Mesenchymal stem cell (in vitro differentiated cells and primary cell): Measurements from ENCODE around the gene OR1D5.

ENCODE experiments used
- DNase-seq: peaks from one replicate; pipeline ENCODE4 v3.0.0-alpha.2; 2013
- H2AFZ ChIP-seq: one replicate; pipeline ENCODE4 v1.6.1; 2013; ENCODE audit warnings: low read depth, mild to moderate bottlenecking, control low read depth, inconsistent platforms, low read length, moderate library complexity
- H2AK5ac ChIP-seq: 2 replicates; pipeline ENCODE4 v1.6.1; 2013; ENCODE audit warnings: low read length, moderate library complexity, mild to moderate bottlenecking, inconsistent platforms; ENCODE audit not compliant: severe bottlenecking
- H2BK120ac ChIP-seq: one replicate; pipeline ENCODE4 v1.6.1; 2013; ENCODE audit warnings: low read depth, mild to moderate bottlenecking, inconsistent platforms, low read length, moderate library complexity
- H2BK12ac ChIP-seq, 2 experiments: one replicate each; pipeline ENCODE4 v1.6.1; 2013; ENCODE audit warnings: inconsistent platforms in 2 of 2, low read length in 2 of 2, mild to moderate bottlenecking in 2 of 2, moderate library complexity in 2 of 2, control low read depth in 1 of 2
- H2BK15ac ChIP-seq: one replicate; pipeline ENCODE4 v1.6.1; 2013; ENCODE audit warnings: mild to moderate bottlenecking, low read depth, inconsistent platforms; ENCODE audit not compliant: poor library complexity, severe bottlenecking
- H2BK5ac ChIP-seq: 2 replicates; pipeline ENCODE4 v1.6.1; 2013; ENCODE audit warnings: low read depth, mild to moderate bottlenecking, low read length, control low read depth, inconsistent platforms; ENCODE audit not compliant: poor library complexity, severe bottlenecking
- H3K14ac ChIP-seq, 2 experiments: one replicate each; pipeline ENCODE4 v1.6.1; 2013; ENCODE audit warnings: inconsistent platforms in 2 of 2, low read length in 2 of 2, control low read depth in 1 of 2, mild to moderate bottlenecking in 1 of 2, moderate library complexity in 1 of 2
- H3K18ac ChIP-seq, 2 experiments: one replicate each; pipeline ENCODE4 v1.6.1; 2013; ENCODE audit warnings: inconsistent platforms in 2 of 2, low read length in 2 of 2, control low read depth in 1 of 2, low read depth in 1 of 2, mild to moderate bottlenecking in 1 of 2
- H3K23ac ChIP-seq, 2 experiments: one replicate each; pipeline ENCODE4 v1.6.1; 2013; ENCODE audit warnings: inconsistent platforms in 2 of 2, low read length in 2 of 2, mild to moderate bottlenecking in 2 of 2, moderate library complexity in 2 of 2, control low read depth in 1 of 2
- H3K27ac ChIP-seq: 2 replicates; pipeline ENCODE4 v1.5.1; 2013; ENCODE audit warnings: mild to moderate bottlenecking, moderate library complexity, low read length, control low read depth, inconsistent platforms; ENCODE audit not compliant: poor library complexity, severe bottlenecking
- H3K27me3 ChIP-seq, 2 experiments: 2 replicates each; pipeline versions ENCODE4 v1.6.1 to v1.7.0; 2013; ENCODE audit warnings: low read length in 2 of 2, mild to moderate bottlenecking in 2 of 2, moderate library complexity in 2 of 2, control low read depth in 1 of 2, inconsistent platforms in 1 of 2; ENCODE audit not compliant: control insufficient read depth in 1 of 2, insufficient read depth in 1 of 2
- H3K36me3 ChIP-seq, 2 experiments: 2 replicates each; pipeline versions ENCODE4 v1.6.1 to v1.7.0; 2013; ENCODE audit warnings: low read length in 2 of 2, control low read depth in 1 of 2, inconsistent platforms in 1 of 2, low read depth in 1 of 2, mild to moderate bottlenecking in 1 of 2; ENCODE audit not compliant: insufficient read depth in 2 of 2, control insufficient read depth in 1 of 2
- H3K4ac ChIP-seq, 2 experiments: one replicate each; pipeline ENCODE4 v1.6.1; 2013; ENCODE audit warnings: inconsistent platforms in 2 of 2, low read length in 2 of 2, mild to moderate bottlenecking in 2 of 2, moderate library complexity in 2 of 2, control low read depth in 1 of 2, low read depth in 1 of 2
- H3K4me1 ChIP-seq: 2 replicates; pipeline ENCODE4 v1.6.1; 2013; ENCODE audit warnings: low read depth, low read length, control low read depth; ENCODE audit not compliant: control insufficient read depth, insufficient read depth
- H3K4me2 ChIP-seq: 2 replicates; pipeline ENCODE4 v1.6.1; 2013; ENCODE audit warnings: low read length, mild to moderate bottlenecking, inconsistent platforms; ENCODE audit not compliant: poor library complexity, severe bottlenecking
- H3K4me3 ChIP-seq, 2 experiments: 2 replicates each; pipeline versions ENCODE4 v1.5.1 to v1.7.0; 2013; ENCODE audit warnings: low read length in 2 of 2, mild to moderate bottlenecking in 2 of 2, control low read depth in 1 of 2, low read depth in 1 of 2; ENCODE audit not compliant: insufficient read depth in 1 of 2
- H3K79me1 ChIP-seq: replicated peaks from 2 replicates; pipeline ENCODE4 v1.6.1; 2013; ENCODE audit warnings: mild to moderate bottlenecking, control low read depth, low read length, inconsistent platforms; ENCODE audit not compliant: poor library complexity, severe bottlenecking
- H3K9ac ChIP-seq: 2 replicates; pipeline ENCODE4 v1.7.0; 2013; ENCODE audit warnings: mild to moderate bottlenecking, low read length, moderate library complexity
- H3K9me3 ChIP-seq: 2 replicates; pipeline ENCODE4 v1.7.0; 2013; ENCODE audit warnings: mild to moderate bottlenecking, low read length; ENCODE audit not compliant: control insufficient read depth
- H4K8ac ChIP-seq: one replicate; pipeline ENCODE4 v1.6.1; 2013; ENCODE audit warnings: inconsistent platforms, mild to moderate bottlenecking, low read length, moderate library complexity
- H4K91ac ChIP-seq: one replicate; pipeline ENCODE4 v1.6.1; 2013; ENCODE audit warnings: mild to moderate bottlenecking, low read length, inconsistent platforms
- WGBS: methylation state at CpG from one replicate; pipeline ENCODE4 v1.1.7; 2013; ENCODE audit warnings: mixed read lengths; 5-methylcytosine and 5-hydroxymethylcytosine counted together

OR1D5 gene

DNA sequence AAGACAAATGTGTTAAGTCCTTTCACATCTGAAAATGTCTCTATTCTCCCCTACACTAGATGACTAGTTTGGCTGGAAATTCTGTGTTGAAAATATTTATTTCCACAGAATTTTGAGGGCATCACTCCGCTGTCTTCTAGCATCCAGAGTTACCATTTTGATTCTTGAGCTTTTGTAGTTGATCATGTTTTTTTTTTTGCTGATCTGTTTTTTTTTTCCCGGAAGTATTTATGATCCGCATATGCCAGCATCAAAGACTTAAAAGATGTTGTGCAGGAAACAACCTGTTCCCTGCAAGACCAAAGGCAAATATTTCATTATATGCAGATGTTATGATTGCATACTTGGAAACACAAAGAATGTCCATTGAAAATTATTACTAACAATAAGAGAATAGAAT, 16.7 kb downstream of the OR1D5 start:
- DNase-seq: no peak
- no peak overlapping the region for H3K18ac ChIP-seq
- H2BK15ac ChIP-seq: no peak overlapping the region
- H4K8ac ChIP-seq: no peak overlapping the region
- no peak overlapping the region for H2BK12ac ChIP-seq
- H3K4ac ChIP-seq: no peak overlapping the region
- H3K9me3 ChIP-seq: peaks cover 13% of the 10 kb centered on the region
- no peak overlapping the region for H3K9ac ChIP-seq
- H2AFZ ChIP-seq: no peak overlapping the region
- H3K4me2 ChIP-seq: no peak overlapping the region
- H3K23ac ChIP-seq: no peak overlapping the region
- H3K4me1 ChIP-seq: peaks cover 8% of the 10 kb centered on the region
- H2AK5ac ChIP-seq: no peak overlapping the region
- no peak overlapping the region for H3K4me3 ChIP-seq
- WGBS: 63% methylated on average over 1 of the region's 3 CpGs
- no peak overlapping the region for H3K14ac ChIP-seq
- H3K27me3 ChIP-seq: no peaks in the 10 kb centered on the region
- H3K36me3 ChIP-seq: no peaks in the 10 kb centered on the region
- H2BK120ac ChIP-seq: no peak overlapping the region
- H3K27ac ChIP-seq: no peak overlapping the region
- H4K91ac ChIP-seq: no peak overlapping the region
- H3K79me1 ChIP-seq: no peaks in the 10 kb centered on the region
- no peak overlapping the region for H2BK5ac ChIP-seq

DNA sequence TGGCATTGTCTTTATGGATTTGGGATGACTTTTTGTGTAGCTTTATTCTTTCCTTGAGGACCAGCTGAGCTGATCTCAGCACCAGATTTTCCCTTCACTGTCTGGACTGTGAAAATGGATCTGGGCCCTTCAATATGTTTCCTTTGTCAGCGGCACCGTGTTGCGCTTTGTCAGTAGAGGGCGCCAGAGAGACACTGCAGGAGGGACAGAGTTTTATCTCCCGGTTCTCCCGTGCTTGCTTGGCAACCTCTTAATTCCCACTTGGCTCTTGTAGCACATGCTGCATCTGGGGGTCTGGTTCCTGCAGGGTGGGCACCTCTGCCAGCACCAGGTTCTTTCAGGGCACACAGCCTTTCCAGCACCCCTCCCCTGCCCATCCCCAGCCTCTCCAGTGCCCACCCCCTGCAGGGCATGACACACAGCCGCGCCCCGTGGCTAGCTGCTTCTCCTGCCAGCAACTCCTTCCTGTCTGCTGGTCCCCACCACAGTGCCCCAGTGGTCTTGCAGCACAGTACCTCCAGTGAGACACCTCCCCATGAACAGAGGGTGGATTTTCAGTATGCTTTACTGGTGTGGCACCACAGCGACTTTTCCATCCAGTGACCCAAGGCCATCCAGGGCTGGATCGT, 19.6 kb downstream of the OR1D5 start:
- Histone ChIP-seq H3K4me2 (no peak overlapping the region), H2BK12ac (no peak overlapping the region), H3K14ac (no peak overlapping the region), H3K27ac (no peak overlapping the region), H3K36me3 (no peaks in the 10 kb centered on the region), H2AK5ac (no peak overlapping the region), H3K4me3 (no peak overlapping the region), H3K18ac (no peak overlapping the region), H3K27me3 (peaks cover 5 to 10% of the 10 kb centered on the region in 2 experiments), H2BK120ac (no peak overlapping the region), H3K4me1 (peaks cover 3% of the 10 kb centered on the region), H2AFZ (no peak overlapping the region), H3K9me3 (peaks cover 13% of the 10 kb centered on the region), H2BK5ac (no peak overlapping the region), H3K79me1 (no peaks in the 10 kb centered on the region), H3K4ac (no peak overlapping the region), H3K23ac (no peak overlapping the region), H4K91ac (no peak overlapping the region), H4K8ac (no peak overlapping the region), H3K9ac (no peak overlapping the region), H2BK15ac (no peak overlapping the region)
- no peak for DNase-seq
- 61% methylated on average over 11 of the region's 11 CpGs for WGBS

DNA sequence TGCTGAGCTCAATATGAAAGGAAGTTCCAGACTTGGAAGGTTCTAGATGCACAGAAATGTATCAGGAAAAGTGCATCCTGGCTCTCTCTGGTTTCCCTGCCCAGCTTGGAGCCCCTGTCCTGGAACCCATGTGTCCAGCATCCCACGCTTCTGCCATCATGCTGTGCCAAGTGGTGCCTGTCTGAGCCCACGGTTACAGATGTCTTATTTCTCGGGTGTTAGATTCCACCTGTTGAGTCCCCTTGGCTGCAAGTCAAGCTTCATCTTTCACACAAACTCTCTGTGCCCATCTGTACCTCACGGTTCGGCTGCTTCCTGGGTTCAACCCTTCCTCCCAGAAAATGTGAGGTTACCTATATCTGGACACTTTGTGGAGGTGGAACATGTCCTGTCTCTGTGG, 22.5 kb downstream of the OR1D5 start:
- H2AFZ ChIP-seq: no peak overlapping the region
- H3K79me1 ChIP-seq: no peaks in the 10 kb centered on the region
- no peak overlapping the region for H2BK5ac ChIP-seq
- no peak overlapping the region for H3K4ac ChIP-seq
- peaks cover 3% of the 10 kb centered on the region for H3K4me1 ChIP-seq
- no peak overlapping the region for H3K9ac ChIP-seq
- H3K18ac ChIP-seq: no peak overlapping the region
- no peak overlapping the region for H3K14ac ChIP-seq
- H3K9me3 ChIP-seq: peaks cover 13% of the 10 kb centered on the region
- no peak overlapping the region for H2AK5ac ChIP-seq
- no peak overlapping the region for H3K4me2 ChIP-seq
- H3K23ac ChIP-seq: no peak overlapping the region
- H3K4me3 ChIP-seq: no peak overlapping the region
- 91% methylated on average over 5 of the region's 5 CpGs for whole genome bisulfite sequencing
- no peak overlapping the region for H2BK120ac ChIP-seq
- DNase-seq: no peak
- H4K8ac ChIP-seq: no peak overlapping the region
- H3K27ac ChIP-seq: no peak overlapping the region
- peaks cover 9 to 21% of the 10 kb centered on the region in 2 experiments for H3K27me3 ChIP-seq
- no peak overlapping the region for H2BK15ac ChIP-seq
- no peak overlapping the region for H2BK12ac ChIP-seq
- no peaks in the 10 kb centered on the region for H3K36me3 ChIP-seq
- no peak overlapping the region for H4K91ac ChIP-seq

DNA sequence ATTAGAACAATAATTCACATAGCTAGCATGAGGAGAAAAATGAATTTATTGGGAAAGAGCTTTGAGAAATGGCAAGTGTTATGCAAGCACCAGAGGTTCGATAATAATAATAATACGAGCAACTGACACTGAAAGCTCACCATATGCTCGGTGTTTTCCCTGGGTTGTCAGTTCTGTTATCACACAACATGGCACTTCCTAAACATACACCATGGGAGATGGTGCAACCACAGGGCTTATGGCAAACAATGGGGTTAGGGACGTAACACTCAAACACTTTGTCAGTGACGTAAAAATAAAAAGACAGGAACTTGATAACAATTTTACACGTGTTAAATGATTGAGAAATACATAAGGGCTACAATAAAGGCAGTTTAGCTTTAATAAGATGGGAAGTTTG, 23.7 kb downstream of the OR1D5 start:
- Histone ChIP-seq H3K14ac (no peak overlapping the region), H3K4ac (no peak overlapping the region), H3K4me2 (no peak overlapping the region), H3K27me3 (peaks cover 11 to 32% of the 10 kb centered on the region in 2 experiments), H2BK15ac (no peak overlapping the region), H2BK12ac (no peak overlapping the region), H3K79me1 (no peaks in the 10 kb centered on the region), H2AFZ (no peak overlapping the region), H3K36me3 (no peaks in the 10 kb centered on the region), H3K18ac (no peak overlapping the region), H3K4me1 (peaks cover 5% of the 10 kb centered on the region), H2AK5ac (no peak overlapping the region), H3K9ac (no peak overlapping the region), H3K4me3 (no peak overlapping the region), H4K8ac (no peak overlapping the region), H4K91ac (no peak overlapping the region), H2BK5ac (no peak overlapping the region), H3K27ac (no peak overlapping the region), H3K9me3 (peaks cover 13% of the 10 kb centered on the region), H3K23ac (no peak overlapping the region), H2BK120ac (no peak overlapping the region)
- WGBS: 82% methylated on average over 6 of the region's 6 CpGs
- DNase-seq: no peak
